ENCODE results near the gene SLC36A1. TPM values are rescaled to one million over a fixed set of nuclear protein-coding genes. Genes with fewer than 3 reads are reported as not detected.

The SLC36A1 gene
- total RNA-seq, 1 experiment from 2014 or later = 15.0 TPM

GRCh38 chr5:151520294-151520693 is 72.9 kb downstream of the SLC36A1 start:
- Histone ChIP-seq H3K56ac (ENCODE audit: insufficient read length, low read depth, low read length) (no peak overlapping the region), H3K4me1 (ENCODE audit: insufficient read depth, low read length) (no peaks in the 10 kb centered on the region), H4K20me1 (ENCODE audit: control insufficient read depth, insufficient read depth, insufficient read length) (no peaks in the 10 kb centered on the region), H2BK12ac (ENCODE audit: insufficient read length, low read depth, low read length) (no peak overlapping the region), H3K23ac (ENCODE audit: insufficient read length, low read depth, low read length) (no peak overlapping the region), H3K27me3 (ENCODE audit: insufficient read depth, low read length) (no peaks in the 10 kb centered on the region), H3K9me3 (ENCODE audit: control insufficient read depth, low read depth, low read length) (no peaks in the 10 kb centered on the region), H4K8ac (replicated peaks; ENCODE audit: insufficient read length, low read depth, low read length) (no peak overlapping the region), H2BK5ac (ENCODE audit: insufficient read length, low read length) (no peak overlapping the region), H3K23me2 (ENCODE audit: insufficient read length, low read depth, low read length, poor library complexity, severe bottlenecking) (no peaks in the 10 kb centered on the region), H4K91ac (ENCODE audit: insufficient read length, low read depth, low read length) (no peak overlapping the region), H3K9ac (ENCODE audit: extremely low read depth, insufficient read length, low read length) (no peak overlapping the region), H2BK120ac (ENCODE audit: low read depth, low read length, poor library complexity, severe bottlenecking) (no peak overlapping the region), H3T11ph (ENCODE audit: low read length) (no peak overlapping the region), H2AFZ (ENCODE audit: low read length) (no peak overlapping the region), H3K27ac (ENCODE audit: insufficient read length, low read depth, low read length) (no peak overlapping the region), H3K4me2 (ENCODE audit: insufficient read depth, insufficient read length, low read length) (no peak overlapping the region), H3K18ac (ENCODE audit: insufficient read length, low read depth, low read length) (no peak overlapping the region), H3K79me2 (ENCODE audit: insufficient read depth, low read length) (no peaks in the 10 kb centered on the region), H2BK20ac (ENCODE audit: low read depth, low read length, poor library complexity, severe bottlenecking) (no peak overlapping the region), H2BK15ac (ENCODE audit: low read depth, low read length) (no peak overlapping the region), H3K4ac (ENCODE audit: low read depth, low read length) (no peak overlapping the region), H3K79me1 (ENCODE audit: insufficient read depth, low read depth, low read length, poor library complexity, severe bottlenecking) (no peaks in the 10 kb centered on the region), H4K5ac (ENCODE audit: insufficient read length, low read depth, low read length) (no peak overlapping the region), H2AK5ac (ENCODE audit: insufficient read length, low read length) (no peak overlapping the region), H3K14ac (ENCODE audit: insufficient read depth, low read length) (no peak overlapping the region)
- no peak for TF ChIP-seq CTCF (conservative IDR thresholded peaks at IDR 0.05)
- no peak overlapping the region for H3K27ac Mint-ChIP-seq
- H3K36me3 Mint-ChIP-seq (ENCODE audit: insufficient read depth in 1 of 3, low read depth in 3 of 3) = no peaks in the 10 kb centered on the region
- H3K4me3 Mint-ChIP-seq = no peak overlapping the region
- WGBS (ENCODE audit: extremely low coverage, insufficient read length, low lambda C conversion rate) = no CpG with 5 or more reads among the region's 7 CpGs
- DNase-seq = no peak
- H3K27me3 Mint-ChIP-seq (ENCODE audit: low read depth) = no peaks in the 10 kb centered on the region
- H3K9me3 Mint-ChIP-seq = no peaks in the 10 kb centered on the region
- peaks cover 4 to 5% of the 10 kb centered on the region in 2 experiments; a peak in 1 of 4 replicates for H3K4me1 Mint-ChIP-seq

All from H9 (cell line).